ENCODE measurements around the gene NAV3.
"Not testable (repeated sequence)": the region's sequence is repeated elsewhere in the genome, so short reads cannot be mapped to it uniquely, and the experiment has no call there.

NAV3 gene

GRCh38 chr12:78060186-78060585, 229.5 kb downstream of the NAV3 start:
- no peak for DNase-seq

- no peak for DNase-seq
These were observed 232.1 kb downstream of the NAV3 start for GRCh38 chr12:78062786-78063185.

- no peak for DNase-seq
These were observed 251.1 kb downstream of the NAV3 start for GRCh38 chr12:78081590-78082314.

GRCh38 chr12:78085542-78086182, 255.0 kb downstream of the NAV3 start:
- DNase-seq, result no peak

- no peak for DNase-seq
These were observed 256.1 kb downstream of the NAV3 start for GRCh38 chr12:78086553-78087362.

GRCh38 chr12:78087363-78087675, 256.6 kb downstream of the NAV3 start:
- no peak for DNase-seq

- peak; percentile 66 for DNase-seq
These were observed 257.7 kb downstream of the NAV3 start for GRCh38 chr12:78088391-78088832.

GRCh38 chr12:78090266-78090665, 259.6 kb downstream of the NAV3 start:
- no peak for DNase-seq

- no peak for DNase-seq
These were observed 264.9 kb downstream of the NAV3 start for GRCh38 chr12:78095623-78096022.

GRCh38 chr12:78096909-78097597, 266.4 kb downstream of the NAV3 start:
- peak; percentile 70 for DNase-seq

- no peak for DNase-seq
These were observed 269.1 kb downstream of the NAV3 start for GRCh38 chr12:78099806-78100205.

GRCh38 chr12:78101113-78101876, 270.6 kb downstream of the NAV3 start:
- DNase-seq, result no peak

- no peak for DNase-seq
These were observed 271.4 kb downstream of the NAV3 start for GRCh38 chr12:78101946-78102635.

GRCh38 chr12:78102801-78103200, 272.1 kb downstream of the NAV3 start:
- DNase-seq, result not testable (repeated sequence)

GRCh38 chr12:78115889-78116288, 285.2 kb downstream of the NAV3 start:
- DNase-seq, result no peak

- DNase-seq, result no peak
These were observed 287.3 kb downstream of the NAV3 start for GRCh38 chr12:78118036-78118435.

GRCh38 chr12:78118486-78118885, 287.8 kb downstream of the NAV3 start:
- DNase-seq, result no peak

- DNase-seq, result no peak
These were observed 288.7 kb downstream of the NAV3 start for GRCh38 chr12:78119351-78119918.

GRCh38 chr12:78120306-78120705, 289.6 kb downstream of the NAV3 start:
- no peak for DNase-seq

- DNase-seq, result peak; percentile 47
These were observed 290.3 kb downstream of the NAV3 start for GRCh38 chr12:78120866-78121560.

All from midbrain (tissue), 1 donor.